Ishikawa (cell line): ENCODE measurements around the gene LCMT1.
A peak's percentile ranks its signal among the peaks of the same experiment; 100 is the strongest.

Source experiments
- CEBPB ChIP-seq: IDR thresholded peaks from 2 replicates; pipeline ENCODE4 v1.6.1; 2012
- CREB1 ChIP-seq: IDR thresholded peaks from 2 replicates; pipeline ENCODE4 v1.6.1; 2012; ENCODE audit warnings: low read depth
- EGR1 ChIP-seq: IDR thresholded peaks from 2 replicates; pipeline ENCODE4 v1.6.1; 2012
- EP300 ChIP-seq: IDR thresholded peaks from 2 replicates; pipeline ENCODE4 v1.6.1; 2012; ENCODE audit warnings: borderline replicate concordance
- FOXM1 ChIP-seq: IDR thresholded peaks from 2 replicates; pipeline ENCODE4 v1.6.1; 2012; ENCODE audit warnings: low read depth, borderline replicate concordance
- MAX ChIP-seq: IDR thresholded peaks from 2 replicates; pipeline ENCODE4 v1.6.1; 2012
- NFIC ChIP-seq: IDR thresholded peaks from 2 replicates; pipeline ENCODE4 v1.6.1; 2012
- RAD21 ChIP-seq: IDR thresholded peaks from 2 replicates; pipeline ENCODE4 v1.6.1; 2012; ENCODE audit warnings: low read depth
- TAF1 ChIP-seq: IDR thresholded peaks from 2 replicates; pipeline ENCODE4 v1.6.1; 2012; ENCODE audit warnings: low read depth, mild to moderate bottlenecking
- TCF12 ChIP-seq: IDR thresholded peaks from 2 replicates; pipeline ENCODE4 v1.6.1; 2012; ENCODE audit warnings: low read depth
- TEAD4 ChIP-seq: IDR thresholded peaks from 2 replicates; pipeline ENCODE4 v1.6.1; 2012
- USF1 ChIP-seq: IDR thresholded peaks from 2 replicates; pipeline ENCODE4 v1.6.1; 2012
- YY1 ChIP-seq: IDR thresholded peaks from 2 replicates; pipeline ENCODE4 v1.6.1; 2012; ENCODE audit warnings: low read depth
- ZBTB7A ChIP-seq: IDR thresholded peaks from 2 replicates; pipeline ENCODE4 v1.6.1; 2012; ENCODE audit warnings: low read depth
- TF ChIP-seq, protein P1 (sequence below): IDR thresholded peaks from 2 replicates; pipeline ENCODE4 v1.6.1; 2012; ENCODE audit warnings: low read depth, mild to moderate bottlenecking

Gene LCMT1

DNA sequence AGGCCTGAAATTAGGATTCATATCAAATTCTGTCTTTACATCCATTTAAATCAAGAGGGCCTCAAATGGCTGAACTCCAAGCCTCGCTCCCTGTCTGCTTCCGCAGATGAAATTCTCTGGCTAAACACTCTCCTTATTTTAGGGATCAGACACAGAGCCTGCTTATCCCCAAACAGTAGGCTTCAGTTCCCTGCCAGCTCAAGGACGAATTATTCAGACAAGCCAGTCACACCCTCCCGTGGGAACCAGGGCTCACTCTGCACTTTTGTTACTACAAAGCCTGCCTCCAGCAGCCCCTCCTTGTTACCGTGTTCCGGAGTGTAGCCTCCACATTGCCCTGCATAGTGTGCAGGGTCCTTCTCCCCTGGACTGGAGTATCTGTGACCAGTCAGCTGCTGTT lies 46.6 kb upstream of the LCMT1 start:
- no peak for TF ChIP-seq NFIC
- no peak for TF ChIP-seq MAX
- no peak for TF ChIP-seq USF1
- no peak for TF ChIP-seq TCF12
- no peak for TF ChIP-seq ZBTB7A
- TF ChIP-seq EP300 = no peak
- TF ChIP-seq YY1 = no peak
- TF ChIP-seq FOXM1 = no peak
- TF ChIP-seq CEBPB = no peak
- TF ChIP-seq EGR1 = no peak
- TF ChIP-seq RAD21 = no peak
- TF ChIP-seq, protein P1, sequence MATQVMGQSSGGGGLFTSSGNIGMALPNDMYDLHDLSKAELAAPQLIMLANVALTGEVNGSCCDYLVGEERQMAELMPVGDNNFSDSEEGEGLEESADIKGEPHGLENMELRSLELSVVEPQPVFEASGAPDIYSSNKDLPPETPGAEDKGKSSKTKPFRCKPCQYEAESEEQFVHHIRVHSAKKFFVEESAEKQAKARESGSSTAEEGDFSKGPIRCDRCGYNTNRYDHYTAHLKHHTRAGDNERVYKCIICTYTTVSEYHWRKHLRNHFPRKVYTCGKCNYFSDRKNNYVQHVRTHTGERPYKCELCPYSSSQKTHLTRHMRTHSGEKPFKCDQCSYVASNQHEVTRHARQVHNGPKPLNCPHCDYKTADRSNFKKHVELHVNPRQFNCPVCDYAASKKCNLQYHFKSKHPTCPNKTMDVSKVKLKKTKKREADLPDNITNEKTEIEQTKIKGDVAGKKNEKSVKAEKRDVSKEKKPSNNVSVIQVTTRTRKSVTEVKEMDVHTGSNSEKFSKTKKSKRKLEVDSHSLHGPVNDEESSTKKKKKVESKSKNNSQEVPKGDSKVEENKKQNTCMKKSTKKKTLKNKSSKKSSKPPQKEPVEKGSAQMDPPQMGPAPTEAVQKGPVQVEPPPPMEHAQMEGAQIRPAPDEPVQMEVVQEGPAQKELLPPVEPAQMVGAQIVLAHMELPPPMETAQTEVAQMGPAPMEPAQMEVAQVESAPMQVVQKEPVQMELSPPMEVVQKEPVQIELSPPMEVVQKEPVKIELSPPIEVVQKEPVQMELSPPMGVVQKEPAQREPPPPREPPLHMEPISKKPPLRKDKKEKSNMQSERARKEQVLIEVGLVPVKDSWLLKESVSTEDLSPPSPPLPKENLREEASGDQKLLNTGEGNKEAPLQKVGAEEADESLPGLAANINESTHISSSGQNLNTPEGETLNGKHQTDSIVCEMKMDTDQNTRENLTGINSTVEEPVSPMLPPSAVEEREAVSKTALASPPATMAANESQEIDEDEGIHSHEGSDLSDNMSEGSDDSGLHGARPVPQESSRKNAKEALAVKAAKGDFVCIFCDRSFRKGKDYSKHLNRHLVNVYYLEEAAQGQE = no peak

DNA sequence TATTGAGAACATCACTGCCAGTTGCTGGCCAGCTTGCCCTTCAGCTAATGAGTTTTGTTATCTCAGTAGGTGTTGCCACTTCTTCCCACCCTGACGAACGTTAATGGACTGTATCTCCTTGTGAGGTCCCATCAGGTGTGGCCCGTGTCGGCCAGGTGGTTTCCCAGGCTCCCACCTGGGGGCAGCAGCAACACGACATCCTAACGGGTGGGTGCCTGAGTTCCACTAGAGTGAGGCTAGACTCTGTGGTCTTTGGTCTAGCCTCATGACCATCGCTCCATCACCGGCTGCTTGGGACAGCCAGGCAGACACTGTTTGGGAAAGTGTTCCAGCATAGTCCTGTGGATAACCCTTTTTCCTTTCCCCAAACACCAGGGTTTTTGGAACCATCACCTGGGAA lies 45.6 kb upstream of the LCMT1 start:
- TF ChIP-seq NFIC (no peak), CREB1 (no peak), YY1 (no peak), MAX (no peak), EGR1 (no peak), EP300 (no peak), TCF12 (no peak), FOXM1 (no peak), ZBTB7A (no peak), TEAD4 (no peak), TAF1 (no peak), CEBPB (no peak), RAD21 (no peak), USF1 (no peak)
- TF ChIP-seq, protein P1 = no peak

- TF ChIP-seq TAF1 (no peak), FOXM1 (no peak), CREB1 (no peak), ZBTB7A (no peak; the same call in 1 of the 2 replicates), RAD21 (no peak), EP300 (no peak), TEAD4 (no peak), EGR1 (no peak)
- TF ChIP-seq, protein P1 = no peak
Measured at GRCh38 chr16:25066426-25066746, 45.2 kb upstream of the LCMT1 start.

DNA sequence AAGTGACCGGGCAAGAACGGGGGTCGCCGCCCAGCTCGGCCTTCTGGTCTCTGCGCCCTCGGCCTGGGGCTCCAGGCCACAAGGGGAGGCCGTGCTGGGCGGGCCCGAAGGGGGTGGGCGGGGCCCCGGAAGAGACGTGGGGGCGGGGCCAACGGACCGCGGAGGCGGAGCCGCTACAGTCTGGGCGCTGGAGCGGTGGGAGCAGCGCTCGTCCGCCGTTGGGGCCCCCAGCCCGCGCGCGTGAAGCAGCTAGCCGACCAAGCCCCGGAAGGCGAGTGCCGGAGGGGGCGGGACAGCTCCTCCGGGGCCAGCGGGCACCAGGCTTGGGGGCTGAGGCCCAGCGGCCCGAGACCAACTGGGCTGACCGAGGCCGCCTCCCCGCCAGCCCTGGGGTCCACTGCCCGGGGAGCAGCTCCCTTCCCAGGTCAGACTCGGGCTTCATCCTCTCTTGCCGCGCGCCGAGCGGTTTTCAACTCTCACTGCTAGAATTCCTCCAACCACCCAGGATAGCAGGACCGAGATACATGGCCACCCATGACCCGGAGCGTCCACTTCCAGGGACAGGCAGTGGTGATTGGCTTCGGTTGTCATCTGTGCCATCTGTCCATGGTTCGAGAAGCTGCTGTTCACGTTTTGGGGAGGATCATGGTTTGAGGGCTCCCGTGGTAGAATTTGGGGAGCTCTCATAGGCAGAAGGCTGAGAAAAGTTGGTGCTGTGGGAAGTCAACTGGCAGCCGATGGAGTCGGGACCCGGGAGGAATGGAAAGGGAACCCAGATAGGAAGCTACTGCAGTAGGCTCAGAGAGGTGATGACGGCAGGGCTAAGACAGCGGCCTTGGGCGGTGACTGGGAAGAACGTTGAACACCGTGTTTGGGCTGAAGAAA lies 44.6 kb upstream of the LCMT1 start:
- TF ChIP-seq TCF12 (no peak), MAX (no peak; the same call in 1 of the 2 replicates), EP300 (no peak), FOXM1 (no peak), ZBTB7A (peak; percentile 92), RAD21 (no peak), USF1 (no peak), EGR1 (0 out of 2 replicates have a peak, but pooled peaks have one; percentile 27), CEBPB (no peak), TAF1 (peak; percentile 60; the same call in 1 of the 2 replicates), TEAD4 (no peak)
